Left lung (tissue), 14 donors: ENCODE measurements around the gene RTKN. TPM values are rescaled to one million over a fixed set of nuclear protein-coding genes. Genes with fewer than 3 reads are reported as not detected.
"Not testable (repeated sequence)": the region's sequence is repeated elsewhere in the genome, so short reads cannot be mapped to it uniquely, and the experiment has no call there.

ENCODE experiments used
- ATAC-seq: fragments of 200-7000 bp; cut with Tn5 transposase; one replicate; pipeline ENCODE4 v1.9.1; 2020; ENCODE audit warnings: moderate library complexity
- DNase-seq, 4 donors: peaks; one replicate each; pipeline ENCODE4 v3.0.0-alpha.2; 2013 to 2020
- H3K27ac ChIP-seq, 2 donors: fragments of 200-600 bp; sonication (generic) in 1 of 2; one replicate each; pipeline versions ENCODE4 v1.5.0 to v1.8.0; 2020 to 2021
- H3K27me3 ChIP-seq, 2 donors: fragments of 200-600 bp; sonication (generic) in 1 of 2; one replicate each; pipeline versions ENCODE4 v1.5.0 to v1.8.0; 2020 to 2021
- H3K36me3 ChIP-seq, 2 donors: fragments of 200-600 bp; sonication (generic) in 1 of 2; one replicate each; pipeline versions ENCODE4 v1.5.0 to v1.8.0; 2020 to 2021
- H3K4me1 ChIP-seq, 2 donors: fragments of 200-600 bp; one replicate each; pipeline ENCODE4 v1.8.0; 2021
- H3K4me3 ChIP-seq, 2 donors: fragments of 200-600 bp; sonication (generic) in 1 of 2; one replicate each; pipeline versions ENCODE4 v1.5.0 to v1.8.0; 2020 to 2021; ENCODE audit warnings: mild to moderate bottlenecking in 1 of 2
- H3K9me3 ChIP-seq, 2 donors: fragments of 200-600 bp; sonication (generic) in 1 of 2; one replicate each; pipeline versions ENCODE4 v1.5.0 to v1.8.0; 2020 to 2021
- intact Hi-C, 2 donors: fragments of 100-400 bp; cut with DNase I; formaldehyde crosslinking; loops; one replicate each; pipeline versions ENCODE4 v1.11.2 to v1.14.2; 2022
- long read RNA-seq, 12 donors: library from polyadenylated mRNA in 2 of 12; unstranded in 2 of 12; transcript quantifications; one replicate each; pipeline ENCODE4 v2.0.0 and lab custom pipeline, GENCODE V29; 2019 to 2026
- polyA plus RNA-seq, 6 donors: library from polyadenylated mRNA; unstranded; fragments of 120-200 nt; gene quantifications; one replicate each; pipeline ENCODE4 v1.2.1, GENCODE V29; 2013; ENCODE audit not compliant: insufficient read length in 6 of 6
- total RNA-seq, 2 donors: library from RNA; stranded (reverse); fragmentation: NEBNext Ultra II Directional; extraction: Animal tissue kit (Norgen Biotek cat#: 25700); gene quantifications; one replicate each; pipeline ENCODE4 v1.2.1, GENCODE V29; 2021
- TF ChIP-seq, protein P1 (sequence below), 2 donors: fragments of 200-600 bp; sonication (generic) in 1 of 2; IDR thresholded peaks; one replicate each; pipeline versions ENCODE4 v1.5.0 to v1.8.0; 2021; ENCODE audit warnings: antibody characterized with exemption in 2 of 2
- donor health status: DM: no; HTN: yes; CAD: no.
- donor health status: DM: no; HTN: no; CAD: no.

Gene RTKN
- total RNA-seq (10 to 100 TPM; 29.6 to 37.0 TPM), polyA plus RNA-seq (10 to 100 TPM; 42.0 to 59.5 (median 56.3) TPM)
- long read RNA-seq, donor 1, transcript RTKN-210 (3 exons, 853 nt), result major isoform, 6 of 21 reads
- long read RNA-seq, donor 1, partial matches to known transcripts, result 6 of 21 reads
- long read RNA-seq, donor 1, other reads (novel, unspliced or antisense), result 0 of 21 reads
- long read RNA-seq, donor 2, partial matches to known transcripts, result 0 of 8 reads
- long read RNA-seq, donor 2, other reads (novel, unspliced or antisense), result 0 of 8 reads
- long read RNA-seq, donor 3, partial matches to known transcripts, result 0 of 11 reads
- long read RNA-seq, donor 3, other reads (novel, unspliced or antisense), result 0 of 11 reads
- long read RNA-seq, donor 4, partial matches to known transcripts, result 1 of 4 reads
- long read RNA-seq, donor 4, other reads (novel, unspliced or antisense), result 0 of 4 reads
- long read RNA-seq, donor 5, partial matches to known transcripts, result 0 of 12 reads
- long read RNA-seq, donor 5, other reads (novel, unspliced or antisense), result 0 of 12 reads
- long read RNA-seq, donor 6, transcript RTKN-203 (13 exons, 2,646 nt), result major isoform, 5 of 19 reads
- long read RNA-seq, donor 6, partial matches to known transcripts, result 5 of 19 reads
- long read RNA-seq, donor 6, other reads (novel, unspliced or antisense), result 0 of 19 reads
- long read RNA-seq, donor 7, transcript RTKN-202 (12 exons, 2,142 nt), result major isoform, 5 of 13 reads
- long read RNA-seq, donor 7, partial matches to known transcripts, result 5 of 13 reads
- long read RNA-seq, donor 7, other reads (novel, unspliced or antisense), result 0 of 13 reads
- long read RNA-seq, donor 8, transcript RTKN-210 (3 exons, 853 nt), result major isoform, 5 of 28 reads
- long read RNA-seq, donor 8, partial matches to known transcripts, result 16 of 28 reads
- long read RNA-seq, donor 8, other reads (novel, unspliced or antisense), result 0 of 28 reads
- long read RNA-seq, donor 9, result 0 reads
- long read RNA-seq, donor 10, partial matches to known transcripts, result 0 of 2 reads
- long read RNA-seq, donor 10, other reads (novel, unspliced or antisense), result 0 of 2 reads
- long read RNA-seq, donor 11, partial matches to known transcripts, result 0 of 8 reads
- long read RNA-seq, donor 11, other reads (novel, unspliced or antisense), result 0 of 8 reads
- long read RNA-seq, donor 12, partial matches to known transcripts, result 0 of 9 reads
- long read RNA-seq, donor 12, other reads (novel, unspliced or antisense), result 0 of 9 reads

DNA sequence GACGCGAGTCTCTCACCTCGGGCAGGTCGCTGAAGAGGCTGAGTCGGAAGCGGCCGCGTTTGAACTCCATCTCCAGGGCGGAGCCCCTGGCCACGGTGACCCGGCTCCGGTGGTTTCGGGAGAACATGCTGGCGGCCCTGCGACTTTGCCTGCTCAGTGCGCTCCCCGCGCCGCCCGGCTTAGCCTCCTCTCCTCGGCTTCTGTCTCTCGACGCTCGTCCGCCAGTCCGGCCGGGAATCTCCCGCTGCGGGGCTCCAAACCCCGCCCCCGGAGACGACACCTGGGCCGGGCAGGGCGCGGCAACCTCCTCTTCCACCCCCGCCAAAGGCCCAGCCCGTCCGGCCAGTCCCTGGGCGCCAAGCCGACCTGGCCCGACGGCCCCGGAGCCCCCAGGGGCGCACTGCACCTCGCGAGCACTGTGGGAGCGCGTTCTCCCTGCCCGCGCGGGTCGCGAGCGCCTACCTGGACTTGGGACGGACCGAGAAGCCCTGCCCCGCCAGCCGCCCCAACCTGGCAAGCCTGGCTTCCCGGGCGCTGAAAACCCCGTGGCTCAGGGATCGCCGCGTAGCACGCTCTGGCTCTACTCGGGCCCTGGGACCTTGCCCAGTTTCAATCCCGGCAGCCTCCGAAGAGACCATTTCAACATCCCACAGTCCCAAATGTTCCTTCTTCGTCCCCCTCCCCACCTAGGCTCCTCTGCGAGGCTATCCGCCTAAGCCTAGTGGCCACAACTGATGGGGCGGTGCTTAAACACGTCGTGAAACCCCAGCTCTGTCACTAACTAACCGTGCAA, at the start of gene RTKN:
TSS of gene RTKN (minus strand) at position 248 of the 793 bp plus-strand sequence. CDS start at position 127, 121 bp downstream.
- H3K4me3 ChIP-seq, result peak within 1 kb of the TSS; percentile 47 to 50
- TF ChIP-seq, protein P1, sequence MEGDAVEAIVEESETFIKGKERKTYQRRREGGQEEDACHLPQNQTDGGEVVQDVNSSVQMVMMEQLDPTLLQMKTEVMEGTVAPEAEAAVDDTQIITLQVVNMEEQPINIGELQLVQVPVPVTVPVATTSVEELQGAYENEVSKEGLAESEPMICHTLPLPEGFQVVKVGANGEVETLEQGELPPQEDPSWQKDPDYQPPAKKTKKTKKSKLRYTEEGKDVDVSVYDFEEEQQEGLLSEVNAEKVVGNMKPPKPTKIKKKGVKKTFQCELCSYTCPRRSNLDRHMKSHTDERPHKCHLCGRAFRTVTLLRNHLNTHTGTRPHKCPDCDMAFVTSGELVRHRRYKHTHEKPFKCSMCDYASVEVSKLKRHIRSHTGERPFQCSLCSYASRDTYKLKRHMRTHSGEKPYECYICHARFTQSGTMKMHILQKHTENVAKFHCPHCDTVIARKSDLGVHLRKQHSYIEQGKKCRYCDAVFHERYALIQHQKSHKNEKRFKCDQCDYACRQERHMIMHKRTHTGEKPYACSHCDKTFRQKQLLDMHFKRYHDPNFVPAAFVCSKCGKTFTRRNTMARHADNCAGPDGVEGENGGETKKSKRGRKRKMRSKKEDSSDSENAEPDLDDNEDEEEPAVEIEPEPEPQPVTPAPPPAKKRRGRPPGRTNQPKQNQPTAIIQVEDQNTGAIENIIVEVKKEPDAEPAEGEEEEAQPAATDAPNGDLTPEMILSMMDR (IDR thresholded peaks at IDR 0.05), result no peak
- peaks cover 5 to 39% of the 10 kb centered on the region in 2 donors for H3K4me1 ChIP-seq
- intact Hi-C loops, result no loop called here
- H3K27ac ChIP-seq, result peak within 1 kb of the TSS; percentile 77 to 81
- H3K36me3 ChIP-seq, result no peaks in the 10 kb centered on the region
- DNase-seq, result peak; percentile 28 to 90 (median 62)
- H3K9me3 ChIP-seq, result no peaks in the 10 kb centered on the region
- H3K27me3 ChIP-seq, result peaks cover 5 to 61% of the 10 kb centered on the region in 2 donors
- peak; percentile 78 for ATAC-seq

DNA sequence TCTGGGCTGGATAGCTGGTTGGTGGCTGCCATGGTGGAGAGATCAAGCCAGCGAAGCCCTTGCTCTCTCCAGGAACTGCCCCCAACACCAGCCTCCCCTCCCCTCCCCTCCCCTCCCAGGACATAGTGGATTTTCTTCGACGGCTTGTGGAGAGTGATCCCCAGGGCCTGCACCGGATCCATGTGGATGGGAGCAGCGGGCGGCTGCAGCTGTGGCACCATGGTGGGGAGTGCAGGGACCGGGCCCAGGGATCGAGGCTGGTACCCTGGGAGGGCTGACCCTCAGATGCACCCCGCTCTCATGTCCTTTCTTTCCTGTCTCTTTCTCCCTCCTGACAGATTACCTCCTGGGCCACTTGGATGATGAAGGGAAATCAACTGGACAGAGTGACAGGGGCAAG, 48.2 kb upstream of the RTKN start:
- H3K27ac ChIP-seq, result no peak overlapping the region
- TF ChIP-seq, protein P1 (IDR thresholded peaks at IDR 0.05), result no peak
- no peaks in the 10 kb centered on the region for H3K27me3 ChIP-seq
- peaks cover 0 to 91% of the 10 kb centered on the region in 2 donors for H3K36me3 ChIP-seq
- H3K4me1 ChIP-seq, result no peaks in the 10 kb centered on the region
- no peak overlapping the region for H3K4me3 ChIP-seq
- intact Hi-C loops, result no loop called here
- DNase-seq (peak in 1 of 4 donors; percentile 53), ATAC-seq (no peak)
- no peaks in the 10 kb centered on the region for H3K9me3 ChIP-seq

- intact Hi-C loops, result no loop called here
- H3K4me3 ChIP-seq, result no peak overlapping the region
- H3K27ac ChIP-seq, result no peak overlapping the region
- no peaks in the 10 kb centered on the region for H3K9me3 ChIP-seq
- DNase-seq, result peak in 1 of 4 donors; percentile 16
- H3K4me1 ChIP-seq, result peaks cover 0 to 7% of the 10 kb centered on the region in 2 donors
- TF ChIP-seq, protein P1 (IDR thresholded peaks at IDR 0.05), result no peak
- no peak for ATAC-seq
- no peaks in the 10 kb centered on the region for H3K27me3 ChIP-seq
- peaks cover 0 to 83% of the 10 kb centered on the region in 2 donors for H3K36me3 ChIP-seq
Measured at GRCh38 chr2:74488643-74489481, 47.1 kb upstream of the RTKN start.

DNA sequence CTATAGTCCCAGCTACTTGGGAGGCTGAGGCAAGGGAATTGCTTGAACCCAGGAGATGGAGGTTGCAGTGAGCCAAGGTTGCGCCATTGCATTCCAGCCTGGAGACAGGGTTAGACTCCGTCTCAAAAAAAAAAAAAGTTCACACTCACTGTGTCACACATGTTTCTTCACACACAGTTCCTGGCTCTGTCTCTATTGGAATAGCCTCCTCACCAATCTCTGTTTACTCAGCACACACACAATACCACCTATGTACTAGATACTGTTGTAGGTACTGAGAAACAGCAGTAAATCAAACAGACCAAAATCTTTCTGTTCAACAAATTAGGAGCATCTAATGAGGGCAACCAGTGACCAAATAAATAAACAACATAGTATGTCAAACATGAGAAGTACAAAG, 44.4 kb upstream of the RTKN start:
- Histone ChIP-seq H3K27me3 (no peaks in the 10 kb centered on the region), H3K27ac (no peak overlapping the region), H3K4me1 (peaks cover 14 to 26% of the 10 kb centered on the region in 2 donors), H3K36me3 (peaks cover 0 to 56% of the 10 kb centered on the region in 2 donors), H3K9me3 (no peaks in the 10 kb centered on the region), H3K4me3 (no peak overlapping the region)
- intact Hi-C loops, result no loop called here
- TF ChIP-seq, protein P1 (IDR thresholded peaks at IDR 0.05), result no peak
- DNase-seq (no peak), ATAC-seq (no peak)

DNA sequence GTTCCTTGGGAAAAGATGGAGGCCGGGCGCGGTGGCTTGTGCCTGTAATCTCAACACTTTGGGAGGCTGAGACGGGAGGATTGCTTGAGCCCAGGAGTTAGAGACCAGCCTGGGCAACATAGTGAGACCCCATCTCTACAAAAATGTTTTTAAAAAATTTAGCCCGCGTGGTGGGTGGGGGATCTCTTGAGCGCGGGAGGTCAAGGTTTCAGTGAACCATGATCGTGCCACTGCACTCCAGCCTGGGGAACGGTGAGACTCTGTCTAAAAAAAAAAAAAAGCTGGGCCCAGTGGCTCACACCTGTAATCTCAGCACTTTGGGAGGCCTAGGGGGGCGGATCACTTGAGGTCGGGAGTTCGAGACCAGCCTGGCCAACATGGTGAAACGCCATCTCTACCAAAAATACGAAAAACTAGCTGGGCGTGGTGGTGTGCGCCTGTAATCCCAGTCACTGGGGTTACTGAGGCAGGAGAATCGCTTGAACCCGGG, 42.0 kb upstream of the RTKN start:
- Histone ChIP-seq H3K36me3 (peaks cover 0 to 42% of the 10 kb centered on the region in 2 donors), H3K4me1 (peaks cover 19 to 44% of the 10 kb centered on the region in 2 donors), H3K27ac (peak overlapping the region in 1 of 2 donors; percentile 94), H3K4me3 (peak overlapping the region; percentile 84 to 96)
- ATAC-seq, H3K27me3 ChIP-seq, H3K9me3 ChIP-seq: not testable (repeated sequence)
- intact Hi-C loops, result loop anchor here in 1 of 2 donors (5.0 kb wide), 1 partner anchor 104 kb away; no protein-coding TSS in a partner anchor
- peak in 1 of 4 donors; percentile 9 for DNase-seq
